H1 (cell line): ENCODE results near the gene FOXJ2. TPM values are rescaled to one million over a fixed set of nuclear protein-coding genes. Genes with fewer than 3 reads are reported as not detected.

Experiments
- CTCF ChIA-PET: fragments of 300-600 bp; sonication (Branson Sonifier 250); formaldehyde crosslinking; loops from one replicate; lab custom pipeline; 2021; ENCODE audit not compliant: partially characterized antibody; lab: Charles Lee
- POLR2A ChIA-PET: fragments of 300-600 bp; sonication (Branson Sonifier 250); formaldehyde crosslinking; loops from one replicate; lab custom pipeline; 2021; ENCODE audit warnings: inconsistent platforms; ENCODE audit not compliant: partially characterized antibody; lab: Charles Lee
- DNase-seq, 2 experiments: peaks; one replicate each; pipeline versions ENCODE4 v3.0.0 to v3.0.0-alpha.2; 2010 to 2022; ENCODE audit warnings: low spot score in 2 of 2, low read depth in 1 of 2, mixed read lengths in 1 of 2
- FAIRE-seq: peaks from 2 replicates; lab custom pipeline; 2011; peaks lifted over from hg19 to GRCh38; lab: Jason Lieb, UNC
- H2AFZ ChIP-seq: 2 replicates; pipeline ENCODE4 v1.8.1; 2012; ENCODE audit warnings: low read length, inconsistent platforms
- H2AK5ac ChIP-seq: 2 replicates; pipeline ENCODE4 v1.6.1; 2013; ENCODE audit warnings: low read depth, low read length
- H2BK120ac ChIP-seq: replicated peaks from 2 replicates; pipeline ENCODE3; 2013; ENCODE audit warnings: low read depth, low read length, inconsistent platforms
- H2BK12ac ChIP-seq: 2 replicates; pipeline ENCODE4 v1.6.1; 2013; ENCODE audit warnings: low read depth, low read length
- H2BK15ac ChIP-seq: 2 replicates; pipeline ENCODE4 v1.6.1; 2013; ENCODE audit warnings: low read length
- H2BK20ac ChIP-seq: 2 replicates; pipeline ENCODE4 v1.6.1; 2013; ENCODE audit warnings: low read length
- H2BK5ac ChIP-seq: 2 replicates; pipeline ENCODE4 v1.6.1; 2013; ENCODE audit warnings: low read depth, low read length
- H3K14ac ChIP-seq: 2 replicates; pipeline ENCODE4 v1.6.1; 2013; ENCODE audit warnings: inconsistent platforms; ENCODE audit not compliant: insufficient read length
- H3K18ac ChIP-seq: 2 replicates; pipeline ENCODE4 v1.6.1; 2013; ENCODE audit warnings: low read length; ENCODE audit errors: extremely low read depth
- H3K23ac ChIP-seq: 2 replicates; pipeline ENCODE4 v1.6.1; 2013; ENCODE audit warnings: inconsistent platforms; ENCODE audit not compliant: insufficient read length
- H3K23me2 ChIP-seq: 2 replicates; pipeline ENCODE4 v1.6.1; 2013; ENCODE audit warnings: low read depth, low read length
- H3K27ac ChIP-seq: 2 replicates; pipeline ENCODE4 v1.6.1; 2011; ENCODE audit warnings: low read depth, low read length, inconsistent platforms
- H3K27me3 ChIP-seq, 4 experiments: replicated peaks in 1 of 4; 1 replicate in 1 of 4; 2 replicates in 3 of 4; pipeline versions ENCODE4 v1.6.1 to v1.8.1; 2011 to 2013; ENCODE audit warnings: low read length in 3 of 4, mild to moderate bottlenecking in 3 of 4, inconsistent platforms in 2 of 4, mixed read lengths in 2 of 4, moderate library complexity in 1 of 4; ENCODE audit not compliant: control insufficient read depth in 3 of 4, insufficient read depth in 3 of 4; ENCODE audit errors: extremely low read depth in 1 of 4
- H3K36me3 ChIP-seq, 4 experiments: 2 replicates each; pipeline versions ENCODE4 v1.6.1 to v1.8.1; 2011 to 2013; ENCODE audit warnings: mild to moderate bottlenecking in 4 of 4, low read length in 3 of 4, moderate library complexity in 2 of 4, control low read depth in 1 of 4, inconsistent platforms in 1 of 4; ENCODE audit not compliant: insufficient read depth in 4 of 4, control insufficient read depth in 2 of 4
- H3K4ac ChIP-seq: replicated peaks from 2 replicates; pipeline ENCODE3; 2013; ENCODE audit warnings: low read length, low read depth, mixed read lengths, inconsistent platforms; ENCODE audit not compliant: insufficient read length
- H3K4me1 ChIP-seq, 4 experiments: replicated peaks in 1 of 4; 1 replicate in 1 of 4; 2 replicates in 3 of 4; pipeline versions ENCODE4 v1.6.1 to v1.8.1; 2011 to 2013; ENCODE audit warnings: low read length in 3 of 4, inconsistent platforms in 2 of 4, mixed read lengths in 1 of 4; ENCODE audit not compliant: insufficient read depth in 4 of 4, control insufficient read depth in 3 of 4
- H3K4me2 ChIP-seq, 2 experiments: 2 replicates each; pipeline versions ENCODE4 v1.6.1 to v1.8.1; 2011 to 2013; ENCODE audit warnings: low read depth in 2 of 2, low read length in 2 of 2, control low read depth in 1 of 2, inconsistent platforms in 1 of 2, mild to moderate bottlenecking in 1 of 2; ENCODE audit not compliant: insufficient read depth in 1 of 2
- H3K4me3 ChIP-seq, 4 experiments: fragments of 200-600, 300-600 bp in 1 of 4; sonication (generic), shearing (Covaris generic), sonication (Bioruptor Twin) in 1 of 4; 2 replicates each; pipeline versions ENCODE4 v1.5.1 to v1.8.1; 2011 to 2016; ENCODE audit warnings: low read length in 4 of 4, low read depth in 3 of 4, control low read depth in 2 of 4, inconsistent platforms in 2 of 4, mild to moderate bottlenecking in 2 of 4, mixed read lengths in 1 of 4, moderate library complexity in 1 of 4; ENCODE audit not compliant: insufficient read depth in 2 of 4; ENCODE audit errors: extremely low read depth in 1 of 4
- H3K56ac ChIP-seq: replicated peaks from 2 replicates; pipeline ENCODE3; 2013; ENCODE audit warnings: low read depth, mild to moderate bottlenecking, mixed read lengths, low read length, inconsistent platforms; ENCODE audit not compliant: insufficient read length
- H3K79me1 ChIP-seq: 2 replicates; pipeline ENCODE4 v1.6.1; 2013; ENCODE audit warnings: low read depth, low read length, control low read depth
- H3K79me2 ChIP-seq, 2 experiments: 2 replicates each; pipeline versions ENCODE4 v1.6.1 to v1.8.1; 2012 to 2013; ENCODE audit warnings: low read length in 2 of 2, mild to moderate bottlenecking in 2 of 2, inconsistent platforms in 1 of 2; ENCODE audit not compliant: insufficient read depth in 2 of 2, control insufficient read depth in 1 of 2
- H3K9ac ChIP-seq, 4 experiments: replicated peaks in 1 of 4; 1 replicate in 1 of 4; 2 replicates in 3 of 4; pipeline versions ENCODE4 v1.6.1 to v1.8.1; 2011 to 2013; ENCODE audit warnings: low read depth in 3 of 4, low read length in 3 of 4, control low read depth in 2 of 4, mild to moderate bottlenecking in 2 of 4, moderate library complexity in 2 of 4, inconsistent platforms in 1 of 4; ENCODE audit errors: extremely low read depth in 1 of 4
- H3K9me3 ChIP-seq, 2 experiments: 2 replicates each; pipeline versions ENCODE4 v1.6.1 to v1.8.1; 2012 to 2013; ENCODE audit warnings: mild to moderate bottlenecking in 2 of 2, moderate library complexity in 2 of 2, control low read depth in 1 of 2, inconsistent platforms in 1 of 2, low read depth in 1 of 2, low read length in 1 of 2, mixed read lengths in 1 of 2; ENCODE audit not compliant: insufficient read depth in 2 of 2
- H4K20me1 ChIP-seq, 2 experiments: replicated peaks in 1 of 2; 2 replicates each; pipeline versions ENCODE3 to v1.8.1; 2011 to 2013; ENCODE audit warnings: inconsistent platforms in 2 of 2, low read length in 2 of 2, mild to moderate bottlenecking in 1 of 2; ENCODE audit not compliant: insufficient read depth in 2 of 2, control insufficient read depth in 1 of 2
- H4K5ac ChIP-seq: 2 replicates; pipeline ENCODE4 v1.6.1; 2013; ENCODE audit warnings: low read length, low read depth, mixed read lengths, inconsistent platforms; ENCODE audit not compliant: insufficient read length
- H4K8ac ChIP-seq: 2 replicates; pipeline ENCODE4 v1.8.0; 2013; ENCODE audit warnings: mild to moderate bottlenecking, moderate library complexity, low read length, inconsistent platforms; ENCODE audit not compliant: insufficient read depth; ENCODE audit errors: extremely low read depth
- H4K91ac ChIP-seq: replicated peaks from 2 replicates; pipeline ENCODE3; 2013; ENCODE audit warnings: low read length, mixed read lengths, inconsistent platforms; ENCODE audit not compliant: insufficient read length
- CBX5 ChIP-seq: fragments of 300-800, 300-1000 bp; sonication (generic); IDR thresholded peaks from 2 replicates; pipeline ENCODE4 v1.7.1; 2016; ENCODE audit warnings: antibody characterized with exemption, low read length, low read depth
- CREB1 ChIP-seq: IDR thresholded peaks from 2 replicates; pipeline ENCODE4 v1.6.1; 2012; ENCODE audit warnings: inconsistent platforms
- CTBP2 ChIP-seq: IDR thresholded peaks from 2 replicates; pipeline ENCODE4 v1.7.0; 2011; ENCODE audit warnings: borderline replicate concordance, mild to moderate bottlenecking, moderate library complexity, mixed read lengths, low read length; ENCODE audit not compliant: insufficient read depth, insufficient read length
- CTCF ChIP-seq, 3 experiments: IDR thresholded peaks; 1 replicate in 2 of 3; 2 replicates in 1 of 3; pipeline versions ENCODE4 v1.5.1 to v1.6.1; 2011; ENCODE audit warnings: low read length in 3 of 3, mild to moderate bottlenecking in 3 of 3, inconsistent platforms in 2 of 3, low read depth in 1 of 3, moderate library complexity in 1 of 3; ENCODE audit not compliant: insufficient read depth in 1 of 3; ENCODE audit errors: control extremely low read depth in 1 of 3
- JUN ChIP-seq: IDR thresholded peaks from 2 replicates; pipeline ENCODE4 v1.6.1; 2011; ENCODE audit warnings: low read depth, mild to moderate bottlenecking, improper control_type of control experiment, low read length
- POLR2AphosphoS5 ChIP-seq: IDR thresholded peaks from 2 replicates; pipeline ENCODE4 v1.6.1; 2011; ENCODE audit warnings: low read depth, low read length
- POU5F1 ChIP-seq: IDR thresholded peaks from 2 replicates; pipeline ENCODE4 v1.6.1; 2011; ENCODE audit warnings: low read depth, mild to moderate bottlenecking, low read length, moderate library complexity
- RBBP5 ChIP-seq: IDR thresholded peaks from 2 replicates; pipeline ENCODE4 v1.7.1; 2012; ENCODE audit warnings: low read depth, mild to moderate bottlenecking, inconsistent platforms, low read length, moderate library complexity, borderline replicate concordance
- SIX5 ChIP-seq: IDR thresholded peaks from 2 replicates; pipeline ENCODE4 v1.6.1; 2011; ENCODE audit warnings: mild to moderate bottlenecking, low read depth, low read length
- SP2 ChIP-seq: IDR thresholded peaks from 2 replicates; pipeline ENCODE4 v1.6.1; 2012; ENCODE audit warnings: mild to moderate bottlenecking, low read length, inconsistent platforms
- SRF ChIP-seq: IDR thresholded peaks from 2 replicates; pipeline ENCODE4 v1.6.1; 2011; ENCODE audit warnings: mild to moderate bottlenecking, low read depth, low read length, moderate library complexity
- TAF7 ChIP-seq: optimal IDR thresholded peaks from 2 replicates; pipeline ENCODE3; 2011; ENCODE audit warnings: low read depth, mild to moderate bottlenecking, inconsistent platforms, low read length, moderate library complexity, borderline replicate concordance
- WGBS, 2 experiments: shearing (Covaris generic) in 1 of 2; methylation state at CpG; one replicate each; pipeline versions ENCODE4 v1.1.6 to v1.1.7; 2013 to 2015; ENCODE audit warnings: low lambda C conversion rate in 2 of 2, mixed read lengths in 2 of 2, inconsistent platforms in 1 of 2, low coverage in 1 of 2, missing lambda C conversion rate in 1 of 2; ENCODE audit not compliant: insufficient replicate concordance in 2 of 2, insufficient coverage in 1 of 2, insufficient read length in 1 of 2; ENCODE audit errors: extremely low coverage in 1 of 2, missing lambda C conversion rate in 1 of 2; 5-methylcytosine and 5-hydroxymethylcytosine counted together
- polyA plus RNA-seq, 7 experiments: library from polyadenylated mRNA; depleted of rRNA in 3 of 7; stranded (reverse) in 5 of 7; unstranded in 2 of 7; fragments of >200 nt in 5 of 7; fragments of 200-250 nt in 2 of 7; gene quantifications; 1 replicate in 5 of 7; 2 replicates in 1 of 7; 4 replicates in 1 of 7; pipeline versions ENCODE4 v1.2.1 to v1.2.3, GENCODE V29; 2011 to 2013; ENCODE audit warnings: missing spikeins in 2 of 7, mixed read lengths in 2 of 7
- total RNA-seq: library from RNA; stranded (reverse); fragmentation: NEBNext Ultra II Directional; extraction: Animal tissue kit (Norgen Biotek cat#: 25700); gene quantifications from 2 replicates; pipeline ENCODE4 v1.2.1, GENCODE V29; 2021

Gene FOXJ2
- total and polyA plus RNA-seq, 2 of the 8 experiments (the other 6 are each of a cell fraction or from before 2014, with no cell fraction given), result 4.2 to 9.3 TPM

- no peak overlapping the region for H4K91ac ChIP-seq
- H3K18ac ChIP-seq, result no peak overlapping the region
- no peak overlapping the region for H3K9ac ChIP-seq
- H3K9me3 ChIP-seq, result no peaks in the 10 kb centered on the region
- no peak overlapping the region for H2AFZ ChIP-seq
- FAIRE-seq (no peak), DNase-seq (no peak)
- H3K23ac ChIP-seq, result no peak overlapping the region
- H3K14ac ChIP-seq, result no peak overlapping the region
- H3K56ac ChIP-seq, result no peak overlapping the region
- no peaks in the 10 kb centered on the region for H3K79me2 ChIP-seq
- no peak overlapping the region for H3K4me3 ChIP-seq
- no peaks in the 10 kb centered on the region for H3K23me2 ChIP-seq
- H3K4ac ChIP-seq, result no peak overlapping the region
- no peak overlapping the region for H4K8ac ChIP-seq
- H2BK15ac ChIP-seq, result no peak overlapping the region
- H2BK20ac ChIP-seq, result no peak overlapping the region
- no peaks in the 10 kb centered on the region for H3K4me1 ChIP-seq
- no peak overlapping the region for H2BK5ac ChIP-seq
- no peaks in the 10 kb centered on the region for H3K27me3 ChIP-seq
- WGBS, 2 experiments, result 96% methylated on average over 3 of the region's 3 CpGs; no CpG with 5 or more reads in 1 of the 2 experiments
- no peak overlapping the region for H4K5ac ChIP-seq
- H2BK12ac ChIP-seq, result no peak overlapping the region
- H3K4me2 ChIP-seq, result no peak overlapping the region
- peaks cover 0 to 13% (median 8%) of the 10 kb centered on the region in 4 experiments; a peak in 5 of 8 replicates for H3K36me3 ChIP-seq
- H3K27ac ChIP-seq, result no peak overlapping the region
- no peak overlapping the region for H2AK5ac ChIP-seq
- no peaks in the 10 kb centered on the region for H3K79me1 ChIP-seq
- no peak overlapping the region for H2BK120ac ChIP-seq
- CTCF ChIA-PET, result interaction anchor here (0.6 to 1.2 kb wide), 4 partner anchors 10 to 116 kb away, joined by 3 read pairs; no protein-coding TSS in a partner anchor
- POLR2A ChIA-PET, result interaction anchor here (0.9 to 1.4 kb wide), 2 partner anchors 11 to 1788 kb away, joined by 3 to 5 read pairs; no protein-coding TSS in a partner anchor
- H4K20me1 ChIP-seq, result no peaks in the 10 kb centered on the region
- no peak for TF ChIP-seq CREB1
- no peak for TF ChIP-seq TAF7
- TF ChIP-seq RBBP5, result no peak
- TF ChIP-seq POU5F1, result no peak
- no peak for TF ChIP-seq CTCF (IDR thresholded peaks at IDR 0.05; ENCODE audit: control extremely low read depth in 1 of 3, insufficient read depth in 1 of 3, low read depth in 1 of 3, low read length in 3 of 3)
- no peak for TF ChIP-seq SIX5
- no peak for TF ChIP-seq JUN
- no peak for TF ChIP-seq CTBP2
- TF ChIP-seq POLR2AphosphoS5, result no peak
- TF ChIP-seq SP2, result no peak
- no peak for TF ChIP-seq CBX5
- no peak for TF ChIP-seq SRF
Measured at GRCh38 chr12:8099235-8099634, 66.7 kb downstream of the FOXJ2 start.
